Fibroblast of peridontal ligament (primary cell): ENCODE data around the gene IFNA5.

Experiments
- DNase-seq: peaks from one replicate; pipeline ENCODE4 v3.0.0-alpha.2; 2010; ENCODE audit errors: extremely low read depth

The IFNA5 gene

DNA sequence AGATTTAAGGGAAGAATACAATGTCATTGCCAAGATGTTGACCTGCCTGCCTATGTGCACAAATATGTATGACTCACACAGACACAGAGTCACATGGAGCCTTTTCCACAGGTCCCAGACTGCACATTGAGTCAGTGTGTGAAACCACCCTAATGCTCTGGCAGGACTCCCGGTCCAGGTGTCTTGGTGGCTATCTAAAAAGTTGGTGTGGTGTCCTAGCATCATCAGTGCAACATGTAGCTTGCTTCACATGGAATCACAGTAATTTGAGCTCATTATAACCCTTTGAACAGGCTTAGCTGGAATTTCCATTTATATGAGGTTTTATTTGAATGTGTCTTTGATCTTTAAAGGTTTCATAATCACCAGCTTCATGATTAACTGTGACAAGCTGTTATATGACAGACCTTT is 10.7 kb downstream of the IFNA5 start:
- no peak for DNase-seq

DNA sequence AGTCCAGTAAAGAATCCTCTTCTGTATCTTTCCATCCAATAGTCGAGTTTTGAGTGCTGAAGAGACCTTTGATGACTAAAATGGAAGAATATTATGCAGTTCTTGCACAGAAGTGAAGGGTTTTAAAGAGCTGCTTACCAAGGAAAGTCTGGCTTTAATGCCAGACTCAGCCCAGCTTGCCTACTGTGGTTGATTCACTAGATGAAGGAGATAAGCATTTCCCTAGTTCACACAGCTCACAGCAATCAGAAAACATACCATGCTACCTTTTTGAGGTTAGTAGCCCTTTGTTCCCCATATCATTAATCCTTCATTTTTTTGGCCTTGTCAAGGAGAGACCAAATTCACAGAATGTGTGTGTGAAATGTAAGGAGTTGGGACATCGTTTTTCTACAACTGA is 15.3 kb downstream of the IFNA5 start:
- DNase-seq: no peak

DNA sequence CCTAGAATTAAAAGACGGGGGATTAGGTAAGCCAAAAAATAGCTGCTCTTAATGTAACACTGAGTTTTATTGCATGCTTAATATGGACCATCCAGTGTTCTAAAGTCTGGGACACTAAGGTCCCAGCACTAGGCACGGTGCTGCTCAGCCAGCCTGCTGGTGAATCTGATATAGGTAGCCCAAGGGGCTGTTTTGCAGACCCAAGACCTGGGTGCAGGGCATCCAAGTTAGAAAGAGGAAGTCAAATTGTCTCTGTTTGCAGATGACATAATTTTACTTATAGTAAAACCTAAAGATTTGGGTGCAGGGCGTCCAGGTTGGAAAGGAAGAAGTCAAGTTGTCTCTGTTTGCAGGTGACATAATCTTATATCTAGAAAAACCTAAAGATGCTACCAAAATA is 17.8 kb downstream of the IFNA5 start:
- no peak for DNase-seq

DNA sequence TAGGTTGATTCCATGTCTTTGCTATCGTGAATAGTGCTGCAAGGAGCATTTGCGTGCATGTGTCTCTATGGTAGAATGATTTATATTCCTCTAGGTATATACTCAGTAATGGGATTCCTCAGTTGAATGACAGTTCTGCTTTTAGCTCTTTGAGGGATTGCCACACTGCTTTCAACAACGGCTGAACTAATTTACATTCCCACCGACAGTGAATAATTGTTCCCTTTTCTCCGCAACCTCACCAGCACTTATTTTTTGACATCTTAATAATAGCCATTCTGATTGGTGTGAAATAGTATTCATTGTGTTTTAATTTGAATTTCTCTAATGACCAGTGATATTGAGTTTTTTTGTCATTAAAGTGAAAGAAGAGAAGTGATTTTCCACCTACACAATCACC is 18.5 kb downstream of the IFNA5 start:
- DNase-seq: no peak

DNA sequence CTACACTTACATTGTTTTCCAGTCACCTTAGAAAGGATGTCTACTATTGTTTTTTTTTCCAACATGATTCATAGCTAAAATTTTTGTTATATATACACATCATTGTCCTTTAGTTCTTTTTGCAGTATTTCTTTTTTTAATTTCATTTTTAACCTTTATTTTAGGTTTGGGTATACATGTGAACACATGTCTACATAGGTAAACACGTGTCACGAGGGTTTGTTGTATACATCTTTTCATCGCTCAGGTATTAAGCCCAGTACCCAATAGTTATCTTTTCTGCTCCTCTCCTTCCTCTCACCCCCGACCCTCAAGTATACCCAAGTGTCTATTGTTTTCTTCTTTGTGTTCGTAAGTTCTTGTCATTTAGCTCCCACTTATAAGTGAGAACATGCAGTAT is 19.0 kb downstream of the IFNA5 start:
- DNase-seq: no peak

DNA sequence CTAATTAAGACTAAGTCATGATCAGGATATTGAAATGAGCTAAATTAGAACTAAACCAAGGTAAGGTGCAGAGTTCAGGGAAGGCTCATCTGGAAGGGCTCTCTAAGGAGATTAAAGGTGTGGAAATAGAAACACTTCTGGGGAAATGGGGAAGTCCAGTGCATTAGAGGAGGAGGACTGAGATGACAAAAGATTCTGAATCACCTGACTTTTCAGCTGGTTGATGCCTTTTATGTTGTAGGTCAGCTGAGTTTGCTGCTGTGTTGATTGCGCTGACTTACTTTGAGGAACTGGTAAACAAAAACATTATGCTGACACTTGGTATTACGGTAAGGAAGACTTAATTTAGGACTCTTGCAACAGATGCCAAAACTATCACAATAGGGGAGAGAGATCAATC is 23.8 kb downstream of the IFNA5 start:
- no peak for DNase-seq

DNA sequence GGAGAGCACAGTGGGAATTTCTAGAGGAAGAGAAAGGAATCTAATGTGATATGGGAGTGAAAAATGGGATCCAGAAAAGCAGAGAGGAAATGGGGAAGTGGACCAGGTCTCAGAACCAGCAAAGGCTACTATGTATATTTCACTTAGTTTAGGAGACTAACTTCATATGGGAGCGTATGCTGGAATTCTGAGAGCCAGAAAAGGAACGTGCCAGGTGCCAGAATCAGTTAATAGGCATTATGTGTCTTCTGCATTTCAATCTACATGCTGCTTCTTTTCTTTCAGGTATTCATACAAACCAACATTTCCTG is 36.8 kb downstream of the IFNA5 start:
- DNase-seq: no peak

DNA sequence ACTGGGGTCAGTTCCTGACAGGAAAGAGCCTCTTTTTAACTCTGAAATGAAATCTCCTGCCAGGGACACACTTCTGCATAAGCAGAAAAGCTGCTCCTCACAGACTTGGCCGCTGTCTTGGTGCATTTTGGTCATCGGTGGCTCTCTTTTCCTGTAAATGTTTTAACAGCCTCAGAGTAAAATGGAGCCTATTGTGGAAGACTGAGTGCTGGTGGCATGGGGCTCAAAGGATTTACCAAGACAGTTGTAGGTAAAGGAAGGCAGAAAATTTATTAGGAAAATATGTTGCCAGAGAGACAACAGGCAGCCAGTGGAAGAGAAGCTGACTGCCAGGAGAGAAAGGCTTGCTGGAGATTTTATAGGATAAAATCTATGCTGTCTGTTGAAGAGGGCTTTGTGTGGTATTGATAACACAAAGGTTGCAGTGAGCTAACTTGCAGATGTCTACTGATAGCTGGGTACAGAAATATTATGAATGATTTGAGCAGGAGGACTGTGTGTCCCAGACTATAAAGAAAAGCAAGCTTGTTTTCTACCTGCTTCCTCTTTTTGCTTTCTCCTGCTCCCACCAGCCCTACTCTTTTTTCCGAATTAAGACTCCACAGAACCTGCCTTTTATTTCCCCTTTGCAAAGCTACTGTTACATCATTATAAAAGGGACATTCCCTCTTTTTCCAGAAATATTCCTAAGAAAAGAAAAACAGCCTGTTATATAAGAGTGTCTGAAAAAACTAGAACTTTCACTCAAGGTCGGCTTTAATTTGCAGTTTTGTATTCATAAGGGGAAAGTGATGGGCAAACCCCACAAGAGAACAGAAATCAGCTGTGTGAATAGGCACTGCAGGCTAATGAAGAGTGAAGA is 37.4 kb downstream of the IFNA5 start:
- DNase-seq: no peak

DNA sequence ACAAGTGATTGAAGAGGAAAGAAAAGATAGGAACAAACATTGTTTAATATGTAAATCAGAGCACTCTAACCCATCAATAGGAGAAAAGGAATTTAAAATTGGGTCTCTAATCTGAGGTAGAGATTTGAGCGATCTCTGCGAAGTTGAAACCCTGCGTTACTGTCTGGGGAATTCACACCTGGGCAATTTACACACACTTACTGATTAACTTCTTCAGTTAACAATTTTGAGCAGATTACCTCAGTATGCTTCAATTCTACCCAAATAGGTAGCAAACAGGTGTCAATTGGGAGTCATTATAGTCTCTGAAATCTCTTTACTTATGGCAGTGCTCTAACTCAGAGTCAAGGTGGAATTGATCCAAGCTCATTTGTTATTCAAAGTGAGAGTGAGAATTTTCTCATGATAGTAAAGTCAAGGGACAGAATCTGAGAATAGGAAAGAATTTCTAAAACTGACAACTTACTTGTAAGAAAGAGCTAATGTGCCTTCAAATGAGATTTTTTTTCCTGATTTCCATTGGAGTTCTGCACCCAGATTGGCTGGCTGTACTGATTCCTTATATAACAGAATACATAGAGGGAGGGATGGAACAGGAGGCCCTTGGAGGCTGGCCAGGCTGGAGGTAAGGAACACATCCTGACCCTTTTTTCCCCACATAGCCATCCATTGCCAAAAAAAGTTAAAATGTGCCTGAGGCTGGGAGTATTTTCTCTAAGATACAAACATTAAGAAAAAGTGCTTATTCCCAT is 38.2 kb downstream of the IFNA5 start:
- DNase-seq: no peak

DNA sequence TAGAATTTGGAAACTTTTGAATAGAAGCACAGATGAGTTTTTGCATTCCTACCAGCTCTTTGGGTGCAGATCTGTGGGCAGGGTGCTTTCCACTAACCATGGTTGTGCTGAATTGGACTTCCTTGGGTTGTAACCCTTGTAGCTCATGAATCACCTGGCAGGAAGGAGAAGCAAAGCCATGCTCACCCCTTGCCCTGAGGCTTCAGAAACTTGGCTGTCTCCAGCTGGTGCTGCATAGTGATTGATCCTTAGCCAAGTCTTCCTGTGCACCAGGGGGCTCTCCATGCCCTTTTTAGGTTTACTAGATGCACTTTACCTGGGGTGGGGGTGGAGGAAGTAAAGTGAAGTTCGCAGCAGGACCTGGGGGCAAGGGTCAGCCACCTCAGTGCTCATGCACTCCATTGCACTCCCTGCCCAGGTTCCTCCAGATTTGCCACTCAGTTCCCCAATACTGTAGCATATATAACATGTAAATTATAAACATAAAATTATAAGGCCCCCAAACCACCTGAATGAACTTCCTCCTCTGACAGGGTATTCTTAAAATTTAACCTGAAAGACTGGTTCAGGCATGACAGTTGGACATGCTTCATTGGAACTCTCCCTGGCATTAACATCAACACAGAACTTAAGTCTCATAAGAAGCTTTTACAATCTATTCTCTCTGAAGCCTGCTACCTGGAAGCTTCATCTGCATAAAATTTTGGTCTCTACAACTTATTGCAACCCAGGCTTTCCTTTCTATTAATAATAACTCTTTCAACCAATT is 39.5 kb downstream of the IFNA5 start:
- DNase-seq: no peak

DNA sequence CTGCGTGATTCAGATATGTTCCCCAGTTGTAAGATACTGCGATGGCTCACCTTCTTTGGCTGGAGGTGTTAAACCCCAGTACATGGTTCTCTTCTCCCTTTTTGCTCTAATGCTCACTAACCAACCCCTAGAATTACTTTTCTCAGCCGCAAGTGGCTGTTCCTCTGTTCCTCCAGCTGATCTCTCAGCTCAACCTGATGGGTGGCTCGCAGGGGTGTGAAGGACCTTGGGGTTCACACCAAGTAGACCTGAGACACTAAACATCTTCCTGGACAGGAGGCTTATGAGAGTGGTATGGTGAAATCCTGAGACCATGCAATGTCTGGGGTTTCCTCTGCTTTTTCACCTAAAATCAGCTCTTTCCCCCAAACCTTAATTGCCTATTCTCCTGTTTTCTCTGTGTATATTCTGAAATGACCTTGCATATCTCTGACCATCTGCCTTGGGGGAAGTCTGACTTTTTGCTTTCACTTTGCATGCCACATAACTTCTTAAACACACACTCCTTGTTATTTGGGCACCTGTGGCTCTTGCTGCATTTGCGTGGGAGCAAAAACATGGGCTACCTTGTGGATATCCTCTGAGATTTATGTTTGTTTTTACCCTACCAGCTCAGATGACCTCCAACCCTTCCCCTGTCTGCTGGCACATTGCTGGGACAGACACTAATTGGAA is 49.4 kb downstream of the IFNA5 start:
- no peak for DNase-seq
